Measurements from ENCODE around the gene MYH6.

Gene MYH6

DNA sequence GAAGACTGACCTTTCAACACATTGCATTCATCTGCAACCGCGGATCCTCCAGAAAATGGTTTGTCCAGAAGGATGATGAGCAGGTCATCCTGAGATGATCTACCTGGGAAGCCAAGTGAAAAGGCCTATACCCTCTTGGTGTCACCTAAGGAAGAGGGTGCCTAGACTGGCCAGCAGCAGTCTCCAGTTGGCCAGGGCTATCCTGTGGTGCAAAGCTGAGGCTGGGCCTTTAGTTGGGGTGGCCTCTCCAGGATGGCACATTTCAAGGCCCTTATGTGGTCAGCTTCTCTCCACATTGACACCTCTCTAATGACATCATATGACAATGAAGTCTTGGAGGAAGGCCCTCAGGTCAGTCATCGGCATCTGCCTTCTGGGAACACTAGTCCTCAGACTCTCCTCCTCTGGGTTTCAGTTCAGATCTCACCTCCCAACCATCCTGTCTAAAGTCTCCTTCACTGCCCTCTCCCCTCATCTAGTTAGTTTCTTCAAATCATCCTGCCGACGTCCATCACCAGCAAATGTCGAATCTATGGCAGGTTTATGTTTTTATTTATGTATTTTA is 52.1 kb downstream of the MYH6 start:
- no peak for DNase-seq (ENCODE audit: low read depth)

GRCh38 chr14:23354990-23355389 is 53.1 kb downstream of the MYH6 start:
- DNase-seq (ENCODE audit: low read depth): no peak

- no peak for DNase-seq (ENCODE audit: low read depth)
Measured at GRCh38 chr14:23353433-23353780, 54.7 kb downstream of the MYH6 start.

DNA sequence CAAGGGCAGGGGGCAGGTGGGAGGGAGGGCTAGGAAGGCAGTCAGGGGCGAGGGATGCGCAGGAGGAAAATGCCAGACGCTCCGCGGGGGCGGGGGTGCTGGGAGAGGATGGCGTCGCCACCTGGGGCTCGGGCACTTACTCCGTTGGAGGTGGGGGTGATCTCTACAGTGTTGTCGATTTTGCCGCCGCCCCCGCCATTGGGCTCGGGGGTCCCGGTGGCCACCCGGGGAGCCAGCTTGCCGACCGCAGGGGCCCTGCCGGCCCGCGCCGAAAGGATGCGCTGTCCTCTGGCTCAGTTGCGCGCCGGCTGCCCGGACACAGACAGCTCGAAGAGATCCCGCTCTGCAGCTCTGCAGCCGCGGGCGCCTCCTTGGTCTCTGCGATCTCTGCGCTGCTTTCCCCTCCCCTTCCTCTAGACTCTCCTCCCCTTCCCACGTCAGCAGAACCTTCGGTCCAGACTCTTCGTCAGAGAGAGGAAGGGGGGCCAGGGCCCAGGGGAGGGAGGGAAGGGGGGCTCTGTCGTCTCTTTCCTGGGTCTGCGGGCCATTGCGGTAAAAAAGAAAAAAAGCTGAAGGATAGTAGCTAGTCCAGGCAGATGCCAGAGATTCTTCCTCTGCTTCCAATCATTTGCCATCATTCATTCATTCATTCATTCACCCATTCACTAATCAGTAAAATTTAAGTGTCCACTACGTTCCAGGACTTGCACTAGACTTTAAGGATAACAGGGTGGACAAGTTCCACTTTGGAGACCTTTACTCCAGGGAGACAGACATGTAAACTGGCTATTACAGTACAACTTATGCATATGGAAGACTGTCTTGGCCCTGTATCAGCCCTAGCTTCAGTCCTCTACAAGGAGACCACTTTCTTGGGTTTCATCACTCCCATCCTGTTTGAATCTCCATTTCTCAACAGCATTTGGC is 55.3 kb downstream of the MYH6 start, which contains the start of gene SLC22A17:
Gene SLC22A17 (minus strand): TSS at position 382 of the 927 bp plus-strand sequence.
- DNase-seq (ENCODE audit: low read depth): peak; percentile 40

GRCh38 chr14:23351681-23352505 is 56.2 kb downstream of the MYH6 start:
- no peak for DNase-seq (ENCODE audit: low read depth)

- DNase-seq (ENCODE audit: low read depth): no peak
Measured at GRCh38 chr14:23349156-23349845, 58.8 kb downstream of the MYH6 start.

- DNase-seq (ENCODE audit: low read depth): no peak
Measured at GRCh38 chr14:23348297-23348655, 59.8 kb downstream of the MYH6 start.

- DNase-seq (ENCODE audit: low read depth): no peak
Measured at GRCh38 chr14:23347406-23348296, 60.4 kb downstream of the MYH6 start.

DNA sequence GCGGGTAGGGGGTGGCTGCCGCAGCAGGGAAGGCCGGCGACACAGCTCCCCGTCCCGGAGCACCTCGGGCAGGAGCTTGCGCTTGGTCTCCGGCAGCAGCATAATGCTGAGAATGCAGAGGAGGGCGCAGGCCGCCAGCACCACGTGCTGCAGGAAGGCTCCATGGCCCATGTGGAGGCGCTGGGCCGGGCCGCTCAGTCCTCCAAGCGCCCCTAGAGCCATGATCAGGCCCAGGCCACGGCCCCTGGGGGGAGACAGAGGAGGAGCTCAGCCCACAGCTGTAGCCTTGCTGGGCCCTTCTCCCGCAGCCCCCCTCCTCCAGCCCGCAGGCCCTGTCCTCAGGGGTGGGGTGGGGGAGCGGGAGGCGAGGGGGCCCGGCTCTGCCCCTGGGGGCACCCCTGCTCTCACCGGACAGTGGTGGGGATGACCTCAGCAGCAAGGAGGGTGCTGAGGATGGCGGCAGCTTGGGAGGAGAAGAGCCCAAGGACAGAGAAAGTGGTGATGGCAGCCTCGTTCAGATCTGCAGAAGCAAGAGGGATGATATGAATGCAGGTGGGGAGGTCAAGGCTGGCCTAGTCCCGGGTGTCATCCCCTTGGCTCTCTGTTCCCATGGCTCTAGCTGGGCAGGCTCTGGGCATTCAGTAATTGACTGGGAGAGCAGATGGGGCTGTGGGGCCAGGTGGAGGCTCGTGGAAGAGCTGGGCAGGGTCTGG is 61.2 kb downstream of the MYH6 start:
- DNase-seq (ENCODE audit: low read depth): no peak

GRCh38 chr14:23345987-23346692 is 61.9 kb downstream of the MYH6 start:
- no peak for DNase-seq (ENCODE audit: low read depth)

DNA sequence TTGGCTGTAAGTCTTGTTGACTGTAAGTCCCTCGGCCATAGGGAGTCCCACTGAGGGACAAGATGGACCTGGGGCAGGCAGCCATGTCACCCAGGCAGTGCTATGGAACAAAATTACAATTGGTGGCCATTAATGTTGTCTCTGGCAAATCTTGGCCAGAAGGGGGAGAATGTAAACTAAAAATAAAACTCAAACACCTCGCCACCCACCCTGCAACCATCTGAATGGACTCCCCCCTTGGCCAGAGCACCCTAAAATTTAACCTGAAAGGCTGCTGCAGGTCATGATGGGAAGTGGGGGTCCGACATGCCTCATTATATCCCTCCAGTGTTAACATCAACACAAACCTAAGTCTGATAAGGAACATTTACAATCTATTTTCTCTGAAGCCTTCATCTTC is 63.6 kb downstream of the MYH6 start:
- no peak for DNase-seq (ENCODE audit: low read depth)

DNA sequence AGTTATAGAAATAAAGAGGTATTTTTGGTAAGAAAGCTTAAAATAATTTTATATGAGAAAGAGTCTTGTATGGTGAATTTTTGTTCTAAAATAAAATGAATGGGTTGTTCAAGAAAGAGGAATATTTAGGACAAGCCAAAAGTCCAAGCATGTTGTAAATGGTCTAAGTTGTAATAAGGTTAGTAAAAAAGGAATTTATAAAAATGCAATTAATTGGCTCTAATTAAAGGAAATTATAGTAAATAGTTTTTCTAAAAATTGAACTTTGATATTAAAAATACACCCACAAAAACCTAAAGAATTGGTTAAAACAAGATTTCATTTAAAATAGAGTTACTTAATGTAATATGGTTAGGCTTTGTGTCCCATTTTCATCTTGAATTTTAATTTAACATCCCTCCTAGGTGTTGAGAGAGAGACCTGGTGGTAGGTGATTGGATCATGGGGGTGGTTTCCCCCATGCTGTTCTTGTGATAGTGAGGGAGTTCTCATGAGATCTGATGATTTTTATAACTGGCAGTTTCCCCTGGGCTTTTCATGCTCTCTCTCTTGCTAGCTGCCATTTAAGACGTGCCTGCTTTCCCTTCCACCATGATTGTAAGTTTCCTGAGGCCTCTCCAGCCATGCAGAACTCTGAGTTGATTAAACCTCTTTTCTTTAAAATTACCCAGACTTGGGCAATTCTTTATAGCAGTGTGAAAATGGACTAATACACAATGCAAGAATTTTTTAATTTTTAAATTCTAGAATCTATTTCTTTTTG is 68.4 kb downstream of the MYH6 start:
- no peak for DNase-seq (ENCODE audit: low read depth)

- no peak for DNase-seq (ENCODE audit: low read depth)
Measured at GRCh38 chr14:23335623-23336022, 72.5 kb downstream of the MYH6 start.

Measured in HS-5 (cell line).